A673 (cell line): ENCODE data around the gene CELSR1. TPM values are rescaled to one million over a fixed set of nuclear protein-coding genes. Genes with fewer than 3 reads are reported as not detected.

Experiments
- BruUV-seq: library from RNA; stranded (reverse); fragments of 400-500 nt; replicated peaks from 2 replicates; lab custom pipeline; 2021; lab: Mats Ljungman, UMichigan
- CTCF ChIA-PET: fragments of 300-600 bp; sonication (Branson Sonifier 250); formaldehyde crosslinking; loops from one replicate; lab custom pipeline; 2022; ENCODE audit warnings: antibody characterized with exemption; lab: Charles Lee
- POLR2A ChIA-PET: fragments of 300-600 bp; sonication (Branson Sonifier 250); formaldehyde crosslinking; loops from one replicate; lab custom pipeline; 2022; ENCODE audit warnings: antibody characterized with exemption; ENCODE audit not compliant: low non-redundant PET; lab: Charles Lee
- DNase-seq: peaks from one replicate; pipeline ENCODE4 v3.0.0-alpha.2; 2015; ENCODE audit warnings: low spot score
- H3K27ac ChIP-seq: fragments of 200-600 bp; sonication (generic); 2 replicates; pipeline ENCODE4 v1.5.1; 2016; ENCODE audit warnings: mixed run types, low read depth, mild to moderate bottlenecking, mixed read lengths, antibody characterized with exemption, low read length; ENCODE audit not compliant: poor library complexity, severe bottlenecking
- H3K27me3 ChIP-seq: fragments of 200-600 bp; sonication (generic); replicated peaks from 2 replicates; pipeline ENCODE4 v1.6.1; 2017; ENCODE audit warnings: mixed run types, low read depth, mild to moderate bottlenecking, mixed read lengths, antibody characterized with exemption, low read length; ENCODE audit not compliant: insufficient read depth, poor library complexity
- H3K36me3 ChIP-seq: fragments of 200-600 bp; sonication (generic); 2 replicates; pipeline ENCODE4 v1.6.1; 2016; ENCODE audit warnings: mixed run types, mild to moderate bottlenecking, mixed read lengths, antibody characterized with exemption, low read length; ENCODE audit not compliant: insufficient read depth, poor library complexity, severe bottlenecking
- H3K4me1 ChIP-seq: fragments of 200-600 bp; sonication (generic); 2 replicates; pipeline ENCODE4 v1.6.1; 2017; ENCODE audit warnings: mixed run types, mild to moderate bottlenecking, mixed read lengths, antibody characterized with exemption, low read length; ENCODE audit not compliant: insufficient read depth, poor library complexity, severe bottlenecking
- H3K4me3 ChIP-seq: fragments of 200-600 bp; sonication (generic); 2 replicates; pipeline ENCODE4 v1.5.1; 2016; ENCODE audit warnings: low read depth, mixed run types, mild to moderate bottlenecking, mixed read lengths, low read length; ENCODE audit not compliant: poor library complexity, severe bottlenecking
- H3K9me3 ChIP-seq: fragments of 200-600 bp; sonication (generic); 2 replicates; pipeline ENCODE4 v1.6.1; 2016; ENCODE audit warnings: mixed run types, low read depth, mild to moderate bottlenecking, mixed read lengths, antibody characterized with exemption, low read length; ENCODE audit not compliant: poor library complexity, severe bottlenecking
- EZH2 ChIP-seq: fragments of 200-600 bp; sonication (generic); IDR thresholded peaks from 2 replicates; pipeline ENCODE4 v1.6.1; 2017; ENCODE audit warnings: borderline replicate concordance, low read depth, mild to moderate bottlenecking, mixed read lengths, antibody characterized with exemption, low read length; ENCODE audit not compliant: poor library complexity, severe bottlenecking
- intact Hi-C: fragments of 100-400 bp; cut with micrococcal nuclease; formaldehyde crosslinking; loops from one replicate; pipeline ENCODE4 v1.10.0; 2022; ENCODE audit not compliant: unreplicated experiment
- total RNA-seq: library from RNA; stranded (reverse); gene quantifications from 2 replicates; pipeline ENCODE4 v1.2.3, GENCODE V29; 2021
- TF ChIP-seq, protein P1 (sequence below): fragments of 300-800, 200-600 bp; sonication (generic); conservative IDR thresholded peaks from 2 replicates; pipeline ENCODE4 v1.5.1; 2017; ENCODE audit warnings: low read depth, mild to moderate bottlenecking, antibody characterized with exemption, low read length, moderate library complexity, mixed read lengths

CELSR1 gene
- total RNA-seq, 1 experiment from 2014 or later, result 2.3 TPM

DNA sequence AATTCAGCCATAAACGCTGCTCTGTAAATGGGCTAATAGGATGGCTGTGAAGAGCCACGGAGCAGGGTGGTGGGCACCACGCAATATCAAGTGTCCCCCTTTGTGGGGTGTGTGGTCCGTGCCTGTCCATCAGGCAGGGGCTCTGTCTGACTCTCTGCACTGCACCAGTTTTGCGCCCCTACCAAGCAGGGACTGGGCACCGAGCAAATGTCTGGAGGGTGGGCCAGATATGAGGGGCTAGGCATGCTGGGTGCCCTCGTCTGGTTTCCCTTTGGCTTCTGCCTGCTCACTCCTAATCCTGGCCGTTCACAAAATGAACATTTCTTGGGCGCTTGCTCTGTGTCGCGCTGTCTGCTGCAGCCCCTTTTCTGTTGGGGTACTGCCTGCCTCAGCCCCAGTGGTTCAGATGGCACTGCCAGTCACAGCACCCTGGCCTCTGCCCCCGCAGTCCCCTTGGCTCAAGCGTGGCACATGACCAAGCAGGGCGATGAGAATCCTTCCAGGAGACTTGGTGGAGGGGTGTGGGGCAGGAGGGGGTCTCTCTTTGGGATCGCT is 37.1 kb upstream of the CELSR1 start:
- CTCF ChIA-PET, result no interaction called here
- Histone ChIP-seq H3K27me3 (no peaks in the 10 kb centered on the region), H3K27ac (no peak overlapping the region), H3K4me3 (no peak overlapping the region), H3K9me3 (peaks cover 8% of the 10 kb centered on the region), H3K36me3 (no peaks in the 10 kb centered on the region), H3K4me1 (peaks cover 19% of the 10 kb centered on the region)
- DNase-seq, result no peak
- POLR2A ChIA-PET, result no interaction called here
- no TSS peak for BruUV-seq
- intact Hi-C loops, result no loop called here
- TF ChIP-seq, protein P1, sequence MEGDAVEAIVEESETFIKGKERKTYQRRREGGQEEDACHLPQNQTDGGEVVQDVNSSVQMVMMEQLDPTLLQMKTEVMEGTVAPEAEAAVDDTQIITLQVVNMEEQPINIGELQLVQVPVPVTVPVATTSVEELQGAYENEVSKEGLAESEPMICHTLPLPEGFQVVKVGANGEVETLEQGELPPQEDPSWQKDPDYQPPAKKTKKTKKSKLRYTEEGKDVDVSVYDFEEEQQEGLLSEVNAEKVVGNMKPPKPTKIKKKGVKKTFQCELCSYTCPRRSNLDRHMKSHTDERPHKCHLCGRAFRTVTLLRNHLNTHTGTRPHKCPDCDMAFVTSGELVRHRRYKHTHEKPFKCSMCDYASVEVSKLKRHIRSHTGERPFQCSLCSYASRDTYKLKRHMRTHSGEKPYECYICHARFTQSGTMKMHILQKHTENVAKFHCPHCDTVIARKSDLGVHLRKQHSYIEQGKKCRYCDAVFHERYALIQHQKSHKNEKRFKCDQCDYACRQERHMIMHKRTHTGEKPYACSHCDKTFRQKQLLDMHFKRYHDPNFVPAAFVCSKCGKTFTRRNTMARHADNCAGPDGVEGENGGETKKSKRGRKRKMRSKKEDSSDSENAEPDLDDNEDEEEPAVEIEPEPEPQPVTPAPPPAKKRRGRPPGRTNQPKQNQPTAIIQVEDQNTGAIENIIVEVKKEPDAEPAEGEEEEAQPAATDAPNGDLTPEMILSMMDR, result no peak
- no peak for TF ChIP-seq EZH2

DNA sequence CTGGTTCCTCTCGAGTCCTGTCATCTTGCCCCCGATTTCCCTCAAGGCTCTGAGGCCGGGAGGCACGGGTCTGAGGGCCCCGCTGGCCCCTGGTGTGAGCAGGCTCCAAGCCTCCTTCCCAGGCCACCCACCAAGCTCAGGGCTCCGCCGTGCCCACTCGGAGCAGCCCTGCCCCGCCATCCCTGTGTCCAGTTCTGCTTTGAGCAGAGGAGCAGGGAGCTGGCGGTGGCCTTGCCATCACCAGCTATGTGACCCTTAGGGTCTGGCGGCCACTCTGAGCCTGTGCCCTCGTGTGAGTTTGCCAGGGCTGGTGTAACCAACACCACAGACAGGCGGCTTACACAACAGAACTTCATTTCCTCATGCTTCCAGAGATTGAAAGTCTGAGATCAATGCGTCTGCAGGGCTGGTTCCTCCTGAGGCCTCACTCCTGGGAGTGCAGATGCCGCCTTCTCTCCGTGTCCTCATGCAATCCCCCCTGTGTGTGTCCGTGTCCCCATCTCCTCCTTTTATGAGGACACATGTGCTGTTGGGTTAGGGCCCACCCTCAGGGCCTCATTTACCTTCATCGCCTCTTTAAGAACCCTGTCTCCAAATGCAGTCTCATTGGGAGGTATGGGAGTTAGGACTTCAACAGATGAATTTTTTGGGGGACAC is 36.5 kb upstream of the CELSR1 start:
- Histone ChIP-seq H3K27ac (no peak overlapping the region), H3K9me3 (peaks cover 8% of the 10 kb centered on the region), H3K4me1 (peaks cover 13% of the 10 kb centered on the region), H3K4me3 (no peak overlapping the region), H3K36me3 (no peaks in the 10 kb centered on the region), H3K27me3 (no peaks in the 10 kb centered on the region)
- ChIA-PET POLR2A (no interaction called here), CTCF (no interaction called here)
- no peak for TF ChIP-seq EZH2
- TF ChIP-seq, protein P1, result no peak
- no TSS peak for BruUV-seq
- no peak for DNase-seq
- intact Hi-C loops, result no loop called here

DNA sequence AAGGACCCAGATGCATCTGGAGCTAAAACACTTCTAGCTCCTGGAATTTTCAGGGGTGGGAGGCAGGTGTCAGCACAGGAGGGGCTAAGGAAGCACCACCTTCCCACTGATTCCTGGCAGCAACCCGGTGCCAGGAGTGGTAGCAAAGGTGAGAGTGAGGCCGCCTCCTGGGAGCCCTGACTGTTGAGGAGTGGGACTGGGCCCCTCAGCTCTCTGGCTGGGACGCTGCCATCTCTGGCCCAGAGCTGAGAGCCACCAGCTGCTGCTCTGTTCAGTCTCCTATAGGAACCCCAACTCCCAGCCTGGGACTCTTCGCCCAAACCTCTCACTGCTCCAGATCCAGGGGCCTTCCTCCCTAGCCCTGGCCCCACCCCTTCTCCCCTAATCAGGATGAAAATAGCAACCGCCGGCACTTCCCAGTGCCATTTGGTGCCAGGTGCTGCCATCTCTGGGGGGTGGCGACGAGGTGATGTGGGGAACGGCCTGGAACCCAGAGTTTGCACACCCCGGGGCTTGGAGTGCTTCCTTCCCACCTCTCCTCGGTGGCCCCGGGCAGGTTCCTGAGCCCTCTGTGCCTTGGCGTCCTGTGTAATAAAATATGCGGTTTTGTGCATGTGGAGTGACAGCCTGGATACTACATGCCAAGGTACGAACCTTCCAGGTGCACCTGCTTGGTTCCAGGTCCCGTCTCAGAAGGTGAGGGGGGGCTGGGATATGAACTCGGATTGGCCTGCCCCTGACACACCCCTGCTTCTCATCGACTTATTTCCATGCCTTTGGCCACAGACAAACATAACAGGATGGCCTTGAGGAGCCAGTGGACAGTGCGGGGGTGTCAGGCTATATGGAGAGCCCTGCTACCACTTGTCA is 35.7 kb upstream of the CELSR1 start:
- Histone ChIP-seq H3K36me3 (no peaks in the 10 kb centered on the region), H3K27ac (no peak overlapping the region), H3K9me3 (peaks cover 8% of the 10 kb centered on the region), H3K27me3 (no peaks in the 10 kb centered on the region), H3K4me1 (peaks cover 5% of the 10 kb centered on the region), H3K4me3 (no peak overlapping the region)
- DNase-seq, result no peak
- TF ChIP-seq EZH2, result no peak
- TF ChIP-seq, protein P1, result no peak
- ChIA-PET CTCF (no interaction called here), POLR2A (no interaction called here)
- intact Hi-C loops, result no loop called here
- no TSS peak for BruUV-seq
